Uterus (tissue), 2 donors: ENCODE results near the gene METAP1.

Source experiments
- CTCF ChIP-seq, 4 experiments: fragments of 200-600 bp in 2 of 4; fragments of 450-650 bp in 2 of 4; sonication (generic) in 2 of 4; IDR thresholded peaks; one replicate each; pipeline ENCODE4 v1.5.1; 2016 to 2019; ENCODE audit warnings: antibody characterized with exemption in 4 of 4, mild to moderate bottlenecking in 2 of 4, moderate library complexity in 1 of 4
- POLR2A ChIP-seq, 2 donors: fragments of 450-650 bp; IDR thresholded peaks; one replicate each; pipeline ENCODE4 v1.6.1; 2016; ENCODE audit warnings: antibody characterized with exemption in 2 of 2, mild to moderate bottlenecking in 1 of 2, moderate library complexity in 1 of 2

DNA sequence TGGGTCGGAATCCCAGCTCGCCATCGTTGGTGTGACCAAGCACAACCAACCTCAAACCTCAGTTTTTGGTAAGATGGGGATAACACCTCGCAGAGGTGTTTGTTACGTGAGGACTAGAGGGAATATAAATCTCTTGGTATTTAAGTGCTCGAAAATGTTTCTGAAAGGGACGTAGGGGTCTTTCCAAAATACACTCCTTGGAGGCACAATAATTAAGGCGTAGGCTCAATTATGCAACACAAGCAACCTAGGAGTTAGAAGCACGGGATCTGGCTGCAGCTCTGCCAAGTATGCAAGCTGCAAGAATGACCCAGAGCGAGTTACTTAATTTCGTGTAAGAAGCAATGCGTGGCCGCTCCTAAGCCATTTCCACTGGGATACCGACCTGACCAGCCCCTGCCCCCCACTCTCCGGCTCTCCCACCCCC lies 92.5 kb downstream of the METAP1 start:
- no peak for TF ChIP-seq POLR2A (IDR thresholded peaks at IDR 0.05)
- TF ChIP-seq CTCF (IDR thresholded peaks at IDR 0.05): no peak
